ENCODE measurements around the gene NXPH2. TPM values are rescaled to one million over a fixed set of nuclear protein-coding genes. Genes with fewer than 3 reads are reported as not detected.
A peak's percentile ranks its signal among the peaks of the same experiment; 100 is the strongest.

NXPH2 gene
- total RNA-seq, 2 donors from 2014 or later: not detected

DNA sequence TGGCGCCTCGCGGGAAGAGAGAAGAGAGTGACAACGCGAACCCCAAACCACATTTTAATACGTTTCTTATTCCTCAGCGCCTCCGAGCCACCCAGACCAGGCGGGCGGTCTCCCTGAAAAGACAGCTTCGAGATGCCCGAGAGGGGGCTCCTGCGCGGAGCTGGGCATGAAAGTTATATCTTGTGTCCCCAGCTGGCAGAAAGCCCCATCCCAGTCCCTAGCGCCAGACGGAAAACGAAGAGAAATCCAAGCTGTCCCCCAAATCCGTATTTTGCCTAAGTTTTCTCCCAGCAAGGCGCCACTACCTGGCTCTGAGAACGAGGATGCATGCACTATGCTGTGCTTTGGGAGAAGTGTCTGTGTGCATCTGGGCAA lies 797 bp downstream of the NXPH2 start:
- peaks cover 11% of the 10 kb centered on the region for H3K4me1 Mint-ChIP-seq (ENCODE audit: low read depth)
- H3K9me3 Mint-ChIP-seq: no peaks in the 10 kb centered on the region
- H3K27ac Mint-ChIP-seq: no peak overlapping the region
- H3K36me3 Mint-ChIP-seq (ENCODE audit: insufficient read depth in 2 of 2): no peaks in the 10 kb centered on the region
- H3K27me3 Mint-ChIP-seq (ENCODE audit: low read depth): peaks cover 46% of the 10 kb centered on the region
- peak overlapping the region in 1 of 2 donors; percentile 31 for H3K4me3 Mint-ChIP-seq
- DNase-seq: no peak
- ATAC-seq (replicated peaks in 1 of 2): no peak

DNA sequence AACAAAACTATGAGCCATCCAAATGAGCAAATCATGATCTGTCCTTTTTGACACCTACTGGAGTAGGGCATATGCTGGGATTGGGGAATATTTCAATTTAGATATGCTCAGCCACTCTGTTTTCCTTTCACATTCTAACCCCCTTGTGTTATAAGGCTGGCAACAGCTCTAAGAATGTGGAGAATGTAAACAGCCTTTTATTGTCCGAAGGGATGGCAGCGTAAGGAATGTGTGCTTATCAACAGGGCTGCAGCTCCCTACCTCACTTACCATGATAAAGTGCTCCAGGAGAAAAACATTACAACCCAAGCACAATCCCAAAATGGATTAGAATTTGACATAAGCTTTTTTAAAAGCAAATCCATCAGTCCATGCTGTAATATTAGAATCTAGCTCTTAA lies 2.2 kb downstream of the NXPH2 start:
- H3K27ac Mint-ChIP-seq: no peak overlapping the region
- no peak for ATAC-seq (replicated peaks in 1 of 2)
- no peaks in the 10 kb centered on the region for H3K9me3 Mint-ChIP-seq
- no peak for DNase-seq
- H3K27me3 Mint-ChIP-seq (ENCODE audit: low read depth): peaks cover 40% of the 10 kb centered on the region
- H3K4me1 Mint-ChIP-seq (ENCODE audit: low read depth): peaks cover 11% of the 10 kb centered on the region
- no peaks in the 10 kb centered on the region for H3K36me3 Mint-ChIP-seq (ENCODE audit: insufficient read depth in 2 of 2)
- no peak overlapping the region for H3K4me3 Mint-ChIP-seq

DNA sequence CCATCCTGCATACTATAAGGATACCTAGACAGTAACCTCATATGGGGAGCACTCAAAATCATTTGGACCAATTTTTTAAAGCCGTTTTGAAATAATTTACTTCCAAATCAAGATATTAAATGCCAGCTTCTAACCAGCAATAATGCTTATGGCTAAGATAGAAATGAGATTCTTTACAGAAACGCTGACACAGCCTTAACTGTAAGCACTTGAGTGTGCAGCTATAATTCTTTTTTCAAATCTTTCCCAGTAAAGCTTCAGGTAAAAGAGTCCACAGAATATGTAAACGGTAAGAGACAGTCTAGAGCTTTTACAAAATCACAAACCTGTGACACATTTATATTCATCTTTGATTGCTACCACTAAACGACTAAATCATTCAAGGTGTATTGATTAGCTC lies 4.5 kb downstream of the NXPH2 start:
- ATAC-seq (replicated peaks in 1 of 2) (no peak), DNase-seq (no peak)
- H3K27ac Mint-ChIP-seq: no peak overlapping the region
- no peak overlapping the region for H3K4me3 Mint-ChIP-seq
- H3K4me1 Mint-ChIP-seq (ENCODE audit: low read depth): peaks cover 11% of the 10 kb centered on the region
- H3K27me3 Mint-ChIP-seq (ENCODE audit: low read depth): peaks cover 22% of the 10 kb centered on the region
- H3K36me3 Mint-ChIP-seq (ENCODE audit: insufficient read depth in 2 of 2): no peaks in the 10 kb centered on the region
- no peaks in the 10 kb centered on the region for H3K9me3 Mint-ChIP-seq

DNA sequence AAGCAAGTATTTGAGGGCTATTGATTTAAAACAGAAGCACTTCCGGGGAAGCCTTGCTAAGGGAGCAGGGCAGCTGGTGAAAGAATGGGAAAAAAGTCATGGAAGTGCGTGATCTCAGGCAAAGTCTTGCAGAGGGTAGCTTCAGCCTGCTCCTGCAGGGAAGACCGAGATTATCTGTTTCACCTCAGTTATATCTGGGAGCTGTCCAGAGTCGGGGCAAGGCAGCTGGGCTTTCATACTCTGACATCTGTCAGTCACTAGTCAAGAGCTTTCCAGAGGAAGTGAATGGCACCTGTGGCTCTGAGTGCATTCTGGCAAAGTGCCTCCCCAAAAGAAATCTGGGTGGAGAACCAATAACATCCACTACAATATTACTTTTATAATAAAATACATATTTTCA lies 8.7 kb downstream of the NXPH2 start:
- Mint-ChIP-seq H3K9me3 (no peaks in the 10 kb centered on the region), H3K4me3 (no peak overlapping the region), H3K27ac (no peak overlapping the region), H3K36me3 (ENCODE audit: insufficient read depth in 2 of 2) (no peaks in the 10 kb centered on the region), H3K4me1 (ENCODE audit: low read depth) (no peaks in the 10 kb centered on the region), H3K27me3 (ENCODE audit: low read depth) (peaks cover 9% of the 10 kb centered on the region)
- DNase-seq (no peak), ATAC-seq (replicated peaks in 1 of 2) (no peak)

DNA sequence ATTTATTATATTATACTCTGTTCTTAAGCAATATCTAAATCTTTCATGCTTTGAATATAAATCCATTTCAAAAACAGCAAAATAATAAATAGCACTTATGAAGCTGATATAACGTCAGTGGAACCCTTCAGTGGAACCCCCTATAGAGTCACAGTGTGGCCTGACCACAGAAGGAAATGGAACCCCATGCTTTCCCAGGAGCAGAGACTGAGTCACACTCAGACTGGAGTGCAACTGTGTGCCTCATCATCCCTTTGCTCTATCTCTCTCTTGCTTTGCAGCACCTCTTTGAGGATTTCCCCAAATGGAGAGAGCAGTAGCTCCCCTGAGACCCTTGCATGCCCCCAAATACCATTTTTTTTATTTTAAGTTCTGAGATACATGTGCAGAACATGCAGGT lies 13.1 kb downstream of the NXPH2 start:
- H3K27ac Mint-ChIP-seq: no peak overlapping the region
- peaks cover 15% of the 10 kb centered on the region for H3K27me3 Mint-ChIP-seq (ENCODE audit: low read depth)
- H3K36me3 Mint-ChIP-seq (ENCODE audit: insufficient read depth in 2 of 2): no peaks in the 10 kb centered on the region
- no peaks in the 10 kb centered on the region for H3K9me3 Mint-ChIP-seq
- H3K4me1 Mint-ChIP-seq (ENCODE audit: low read depth): no peaks in the 10 kb centered on the region
- no peak overlapping the region for H3K4me3 Mint-ChIP-seq
- ATAC-seq (replicated peaks in 1 of 2) (no peak), DNase-seq (no peak)

DNA sequence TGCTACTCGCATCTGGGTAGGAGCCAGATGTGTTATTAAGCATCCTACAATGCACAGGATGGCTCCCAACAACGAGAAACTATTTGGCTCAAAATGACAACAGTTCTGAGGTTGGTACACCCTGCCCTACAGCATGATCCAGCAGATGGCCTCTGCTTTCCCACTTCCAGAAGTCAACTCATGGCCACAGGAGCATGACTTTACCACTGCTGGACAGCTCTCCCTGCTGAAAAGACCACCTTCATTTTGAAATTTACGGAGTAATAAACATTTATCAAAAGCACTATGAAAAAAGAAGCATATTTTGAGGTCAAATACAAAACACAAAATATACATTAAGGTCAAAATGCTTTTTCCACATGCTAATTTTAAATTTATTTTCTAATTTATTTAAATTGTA lies 13.7 kb downstream of the NXPH2 start:
- Mint-ChIP-seq H3K4me1 (ENCODE audit: low read depth) (no peaks in the 10 kb centered on the region), H3K4me3 (no peak overlapping the region), H3K27ac (no peak overlapping the region), H3K9me3 (no peaks in the 10 kb centered on the region), H3K27me3 (ENCODE audit: low read depth) (peaks cover 15% of the 10 kb centered on the region), H3K36me3 (ENCODE audit: insufficient read depth in 2 of 2) (no peaks in the 10 kb centered on the region)
- ATAC-seq (replicated peaks in 1 of 2) (no peak), DNase-seq (no peak)

DNA sequence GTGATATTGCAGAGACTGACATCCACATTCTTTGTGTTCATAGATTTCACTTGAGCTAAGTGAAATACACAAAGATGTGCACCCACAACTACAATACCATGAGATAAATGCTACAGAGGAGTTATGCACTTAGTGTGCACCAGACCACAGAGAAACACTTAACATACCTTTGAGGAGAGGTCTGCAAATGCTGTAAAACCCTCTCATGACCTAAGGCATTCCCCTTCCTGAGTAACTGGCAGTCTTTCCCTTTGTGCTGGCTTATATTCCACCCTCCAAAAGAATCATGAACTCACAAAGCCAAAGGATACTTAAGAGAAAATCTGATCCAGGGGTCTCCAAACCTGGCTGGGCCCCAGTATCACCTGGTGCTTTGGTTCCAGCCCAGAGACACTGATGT lies 16.2 kb downstream of the NXPH2 start:
- Mint-ChIP-seq H3K36me3 (ENCODE audit: insufficient read depth in 2 of 2) (no peaks in the 10 kb centered on the region), H3K27ac (no peak overlapping the region), H3K4me1 (ENCODE audit: low read depth) (no peaks in the 10 kb centered on the region), H3K27me3 (ENCODE audit: low read depth) (peaks cover 9% of the 10 kb centered on the region), H3K9me3 (no peaks in the 10 kb centered on the region), H3K4me3 (no peak overlapping the region)
- DNase-seq (no peak), ATAC-seq (replicated peaks in 1 of 2) (no peak)

DNA sequence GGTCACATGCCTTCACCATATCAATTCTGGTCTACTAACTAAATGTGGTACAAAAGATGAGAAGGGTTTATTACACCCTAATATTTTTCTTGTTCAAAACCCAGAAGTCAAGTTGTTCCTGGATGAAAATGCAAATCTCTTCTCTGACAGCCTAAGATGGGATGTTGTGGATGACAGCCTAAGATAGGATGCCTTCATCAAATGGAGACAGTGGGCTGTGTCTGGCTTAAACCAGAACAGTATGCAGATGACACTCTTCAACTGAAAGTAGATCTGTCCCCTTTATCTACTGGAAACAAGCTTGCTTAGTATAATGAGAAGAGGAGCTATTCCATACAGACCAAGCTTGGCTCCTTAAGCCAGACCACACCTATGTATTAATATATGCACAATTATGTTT lies 17.7 kb downstream of the NXPH2 start:
- Mint-ChIP-seq H3K36me3 (ENCODE audit: insufficient read depth in 2 of 2) (no peaks in the 10 kb centered on the region), H3K27ac (no peak overlapping the region), H3K4me3 (no peak overlapping the region), H3K27me3 (ENCODE audit: low read depth) (peaks cover 10% of the 10 kb centered on the region), H3K4me1 (ENCODE audit: low read depth) (no peaks in the 10 kb centered on the region), H3K9me3 (no peaks in the 10 kb centered on the region)
- DNase-seq: no peak
- no peak for ATAC-seq (replicated peaks in 1 of 2)

DNA sequence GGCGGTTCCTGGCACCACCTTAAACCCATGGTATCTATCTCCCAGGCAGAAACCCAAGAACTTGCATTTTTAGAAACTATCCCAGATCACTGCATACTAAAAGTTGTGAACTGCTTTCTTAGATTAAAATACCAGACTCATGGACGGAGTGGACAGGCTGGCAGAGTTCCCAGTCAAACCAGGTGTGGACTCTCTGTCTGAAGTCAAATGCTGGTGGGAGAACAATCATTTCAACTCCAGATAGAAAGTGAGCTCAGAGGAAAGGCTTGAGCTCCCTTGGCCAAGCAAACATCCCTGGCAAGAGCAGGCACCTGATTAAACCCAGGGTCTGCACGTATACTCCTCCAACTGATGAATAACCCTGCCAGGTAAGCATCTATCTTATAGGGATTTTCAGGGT lies 19.5 kb downstream of the NXPH2 start:
- ATAC-seq (replicated peaks in 1 of 2) (no peak), DNase-seq (no peak)
- H3K27ac Mint-ChIP-seq: no peak overlapping the region
- no peak overlapping the region for H3K4me3 Mint-ChIP-seq
- peaks cover 12% of the 10 kb centered on the region for H3K27me3 Mint-ChIP-seq (ENCODE audit: low read depth)
- H3K4me1 Mint-ChIP-seq (ENCODE audit: low read depth): no peaks in the 10 kb centered on the region
- no peaks in the 10 kb centered on the region for H3K9me3 Mint-ChIP-seq
- no peaks in the 10 kb centered on the region for H3K36me3 Mint-ChIP-seq (ENCODE audit: insufficient read depth in 2 of 2)

DNA sequence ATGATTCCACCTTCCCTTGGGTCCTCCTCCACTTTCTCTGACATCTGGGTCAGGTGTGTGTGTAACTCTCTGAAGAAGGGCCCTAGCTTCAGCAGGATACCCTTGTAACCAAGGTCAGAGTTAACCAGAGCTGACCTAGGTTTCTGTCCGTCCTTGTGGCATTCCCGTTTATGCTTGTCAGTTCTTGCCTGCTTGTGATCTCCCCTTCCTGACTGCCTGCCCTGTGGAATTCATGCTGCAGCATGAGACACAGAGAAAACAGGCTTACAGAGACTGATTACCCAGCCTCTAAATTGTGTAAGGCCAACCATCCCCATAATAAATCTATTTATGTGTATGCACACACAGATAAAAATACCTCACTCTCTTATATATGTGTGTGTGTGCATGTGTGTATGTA lies 22.8 kb downstream of the NXPH2 start:
- H3K9me3 Mint-ChIP-seq: peaks cover 0 to 2% of the 10 kb centered on the region in 2 donors
- peaks cover 6% of the 10 kb centered on the region for H3K27me3 Mint-ChIP-seq (ENCODE audit: low read depth)
- no peak for DNase-seq
- no peak for ATAC-seq (replicated peaks in 1 of 2)
- no peak overlapping the region for H3K4me3 Mint-ChIP-seq
- H3K4me1 Mint-ChIP-seq (ENCODE audit: low read depth): no peaks in the 10 kb centered on the region
- no peak overlapping the region for H3K27ac Mint-ChIP-seq
- H3K36me3 Mint-ChIP-seq (ENCODE audit: insufficient read depth in 2 of 2): no peaks in the 10 kb centered on the region

DNA sequence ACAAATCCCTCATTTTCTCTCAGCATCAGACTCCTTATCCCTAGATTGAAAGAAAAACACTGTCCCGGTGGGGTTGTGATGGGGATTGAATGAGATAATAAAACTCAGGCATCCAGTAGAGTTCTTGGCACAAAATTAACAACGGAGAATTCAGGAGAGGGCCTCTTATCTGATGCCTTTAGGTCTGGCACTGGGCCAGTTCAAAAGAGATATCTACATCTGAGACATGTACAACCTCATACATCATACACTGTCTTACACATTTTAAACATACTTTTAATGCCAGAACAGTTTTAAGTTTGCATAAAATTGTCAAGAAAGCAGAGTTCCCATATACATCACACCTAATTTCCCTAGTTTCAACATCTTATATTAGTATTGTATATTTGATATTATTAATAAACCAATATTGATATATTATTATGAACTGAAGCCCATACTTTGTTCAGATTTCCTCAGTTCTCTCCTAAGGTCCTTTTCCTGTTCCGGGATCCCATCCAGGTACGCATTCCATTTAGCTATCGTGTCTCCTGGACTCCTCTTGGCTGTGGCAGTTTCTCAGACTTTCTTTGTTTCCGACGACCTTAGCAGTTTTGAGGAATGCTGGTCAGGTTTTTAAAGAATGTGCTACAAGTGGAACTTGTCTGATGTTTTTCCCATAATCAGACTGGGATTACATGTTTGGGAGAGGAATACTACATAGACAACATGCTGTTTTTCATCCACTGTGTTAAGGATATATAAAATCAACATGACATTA lies 27.8 kb downstream of the NXPH2 start:
- DNase-seq (no peak), ATAC-seq (replicated peaks in 1 of 2) (no peak)
- Mint-ChIP-seq H3K36me3 (ENCODE audit: insufficient read depth in 2 of 2) (no peaks in the 10 kb centered on the region), H3K27ac (no peak overlapping the region), H3K27me3 (ENCODE audit: low read depth) (peaks cover under 1% of the 10 kb centered on the region), H3K9me3 (peaks cover 5% of the 10 kb centered on the region in 2 donors), H3K4me3 (no peak overlapping the region), H3K4me1 (ENCODE audit: low read depth) (no peaks in the 10 kb centered on the region)

DNA sequence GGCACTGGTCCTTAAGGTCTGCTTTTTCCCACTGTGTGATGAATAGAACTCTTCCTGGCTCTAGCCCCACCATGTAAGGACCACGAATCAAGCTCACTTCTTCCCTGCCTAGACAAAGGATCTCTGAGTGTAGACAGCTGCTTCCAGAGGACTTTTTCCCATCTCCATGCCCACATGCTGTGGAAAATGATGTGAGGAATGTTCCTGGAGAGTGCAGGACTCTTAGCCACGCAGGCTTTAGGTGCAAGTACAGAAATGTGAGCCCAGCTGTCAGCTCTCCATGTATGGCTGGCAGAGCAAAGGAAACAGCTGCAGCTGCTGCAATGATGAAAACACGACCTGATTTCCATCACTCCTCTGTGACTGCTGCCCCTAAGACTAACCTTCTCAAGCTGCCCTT lies 35.5 kb downstream of the NXPH2 start:
- Mint-ChIP-seq H3K27me3 (ENCODE audit: low read depth) (no peaks in the 10 kb centered on the region), H3K9me3 (peaks cover 3 to 5% of the 10 kb centered on the region in 2 donors), H3K36me3 (ENCODE audit: insufficient read depth in 2 of 2) (no peaks in the 10 kb centered on the region), H3K4me3 (no peak overlapping the region), H3K27ac (no peak overlapping the region), H3K4me1 (ENCODE audit: low read depth) (no peaks in the 10 kb centered on the region)
- no peak for ATAC-seq (replicated peaks in 1 of 2)
- DNase-seq: no peak

DNA sequence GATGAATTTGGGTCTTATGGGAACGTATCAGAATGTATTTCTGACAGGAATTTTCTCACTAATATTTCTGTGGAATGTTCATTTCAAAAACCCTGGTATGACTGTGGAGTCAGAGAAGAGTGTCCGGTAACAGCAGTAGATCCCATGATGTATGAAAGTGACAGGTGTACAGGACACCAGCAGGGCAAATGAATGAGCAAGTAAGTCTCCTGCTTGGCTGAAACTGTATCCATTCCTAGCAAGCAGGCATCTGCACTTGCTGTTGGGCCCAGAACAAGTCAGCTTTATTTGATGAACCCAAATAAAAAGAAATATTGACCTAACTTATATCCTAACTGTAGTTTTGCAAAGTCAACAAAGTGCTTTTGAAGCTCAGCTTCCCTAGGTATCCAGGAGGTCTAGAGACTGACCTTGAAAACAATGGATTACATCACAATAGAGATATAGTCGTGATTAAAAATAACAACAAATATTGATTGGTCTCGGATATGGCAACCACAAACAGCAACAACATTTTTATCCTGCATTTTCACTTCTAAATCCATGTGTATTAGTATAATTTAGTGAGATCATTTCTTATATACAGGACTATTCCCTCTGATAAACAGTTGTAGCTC lies 37.6 kb downstream of the NXPH2 start:
- no peaks in the 10 kb centered on the region for H3K36me3 Mint-ChIP-seq (ENCODE audit: insufficient read depth in 2 of 2)
- DNase-seq: no peak
- no peaks in the 10 kb centered on the region for H3K4me1 Mint-ChIP-seq (ENCODE audit: low read depth)
- ATAC-seq (replicated peaks in 1 of 2): no peak
- H3K27ac Mint-ChIP-seq: no peak overlapping the region
- no peak overlapping the region for H3K4me3 Mint-ChIP-seq
- peaks cover 0 to 4% of the 10 kb centered on the region in 2 donors for H3K9me3 Mint-ChIP-seq
- no peaks in the 10 kb centered on the region for H3K27me3 Mint-ChIP-seq (ENCODE audit: low read depth)

DNA sequence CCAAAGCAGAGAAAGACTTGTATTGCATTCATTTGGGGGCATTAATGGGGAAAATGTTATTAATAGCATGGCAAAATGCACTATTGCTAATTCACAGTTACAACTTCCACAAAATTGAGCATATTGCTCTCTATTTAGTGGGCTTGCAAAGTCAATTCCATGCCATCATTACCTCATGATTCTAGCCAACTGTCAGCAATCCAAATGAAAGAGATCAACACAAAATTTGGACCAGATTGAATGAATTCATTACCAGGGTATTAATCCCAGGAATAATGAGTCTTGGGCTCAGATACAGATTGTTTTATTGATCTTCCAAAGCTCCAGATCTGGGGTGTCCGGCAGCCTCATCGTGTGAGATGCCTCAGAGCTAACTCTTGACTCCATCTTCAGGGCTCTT lies 38.3 kb downstream of the NXPH2 start:
- Mint-ChIP-seq H3K9me3 (peaks cover 3 to 7% of the 10 kb centered on the region in 2 donors), H3K4me1 (ENCODE audit: low read depth) (no peaks in the 10 kb centered on the region), H3K27me3 (ENCODE audit: low read depth) (no peaks in the 10 kb centered on the region), H3K36me3 (ENCODE audit: insufficient read depth in 2 of 2) (peaks cover under 1 to 3% of the 10 kb centered on the region in 2 donors), H3K4me3 (no peak overlapping the region), H3K27ac (no peak overlapping the region)
- DNase-seq: no peak
- ATAC-seq (replicated peaks in 1 of 2): no peak

Data from activated T-cell treated with anti-CD3 and anti-CD28 coated beads, Interleukin-2, amount 50 U/mL, for 72 hours (primary cell).